Stimulated activated naive B cell treated with anti-CD40 and anti-IgM and Interleukin-4, amounts not matched to agents 10 μg/mL and 1 μg/mL and 100 μg/mL, for 72 hours (primary cell): Measurements from ENCODE around the gene KRT17.
"Not testable (repeated sequence)": the region's sequence is repeated elsewhere in the genome, so short reads cannot be mapped to it uniquely, and the experiment has no call there.

ENCODE experiments used
- ATAC-seq, 2 donors: fragments of 150-1000 bp; cut with Tn5 transposase; replicated peaks; 2 replicates each; pipeline ENCODE4 v1.10.0; 2021; ENCODE audit warnings: moderate library complexity in 1 of 2
- DNase-seq: peaks from one replicate; pipeline ENCODE4 v3.0.0; 2021
- H3K27ac Mint-ChIP-seq: one replicate; pipeline ENCODE4 v1.8.0; 2022; ENCODE audit warnings: mild to moderate bottlenecking, mixed read lengths
- H3K27me3 Mint-ChIP-seq, 2 donors: one replicate each; pipeline ENCODE4 v1.8.0; 2022; ENCODE audit warnings: mixed read lengths in 2 of 2
- H3K36me3 Mint-ChIP-seq, 2 donors: one replicate each; pipeline ENCODE4 v1.8.0; 2022; ENCODE audit warnings: mixed read lengths in 2 of 2, mild to moderate bottlenecking in 1 of 2
- H3K4me1 Mint-ChIP-seq, 2 donors: one replicate each; pipeline ENCODE4 v1.8.0; 2022; ENCODE audit warnings: mixed read lengths in 2 of 2, mild to moderate bottlenecking in 1 of 2
- H3K4me3 Mint-ChIP-seq, 2 donors: one replicate each; pipeline ENCODE4 v1.8.0; 2022; ENCODE audit warnings: mild to moderate bottlenecking in 2 of 2, mixed read lengths in 2 of 2, moderate library complexity in 1 of 2
- H3K9me3 Mint-ChIP-seq, 2 donors: one replicate each; pipeline ENCODE4 v1.8.0; 2022; ENCODE audit warnings: mixed read lengths in 2 of 2, mild to moderate bottlenecking in 1 of 2

KRT17 gene

GRCh38 chr17:41648411-41649195 is 24.2 kb upstream of the KRT17 start:
- Mint-ChIP-seq H3K27me3 (peaks cover 0 to 5% of the 10 kb centered on the region in 2 donors), H3K9me3 (no peaks in the 10 kb centered on the region), H3K27ac (peak overlapping the region; percentile 56), H3K4me3 (peak overlapping the region; percentile 77 to 80), H3K4me1 (peaks cover 10 to 11% of the 10 kb centered on the region in 2 donors), H3K36me3 (no peaks in the 10 kb centered on the region)
- DNase-seq: peak; percentile 74
- peak; percentile 93 to 94 for ATAC-seq

GRCh38 chr17:41647940-41648410 is 23.6 kb upstream of the KRT17 start:
- H3K27ac Mint-ChIP-seq: no peak overlapping the region
- ATAC-seq (peak; percentile 77 to 79), DNase-seq (peak; percentile 79)
- no peaks in the 10 kb centered on the region for H3K9me3 Mint-ChIP-seq
- H3K4me3 Mint-ChIP-seq: peak overlapping the region; percentile 77 to 80
- no peaks in the 10 kb centered on the region for H3K36me3 Mint-ChIP-seq
- peaks cover 10 to 11% of the 10 kb centered on the region in 2 donors for H3K4me1 Mint-ChIP-seq
- peaks cover 0 to 5% of the 10 kb centered on the region in 2 donors for H3K27me3 Mint-ChIP-seq

GRCh38 chr17:41647038-41647813 is 22.9 kb upstream of the KRT17 start:
- H3K4me3 Mint-ChIP-seq: no peak overlapping the region

GRCh38 chr17:41642252-41643156 is 18.1 kb upstream of the KRT17 start:
- DNase-seq (no peak), ATAC-seq (no peak)
- H3K9me3 Mint-ChIP-seq: no peaks in the 10 kb centered on the region
- H3K36me3 Mint-ChIP-seq: no peaks in the 10 kb centered on the region
- no peak overlapping the region for H3K27ac Mint-ChIP-seq
- H3K4me3 Mint-ChIP-seq: no peak overlapping the region
- H3K27me3 Mint-ChIP-seq: peaks cover 14 to 19% of the 10 kb centered on the region in 2 donors
- no peaks in the 10 kb centered on the region for H3K4me1 Mint-ChIP-seq

More at GRCh38 chr17:41647038-41647813, 22.9 kb upstream of the KRT17 start:
- Mint-ChIP-seq H3K4me1 (peaks cover 10 to 11% of the 10 kb centered on the region in 2 donors), H3K27ac (no peak overlapping the region), H3K9me3 (no peaks in the 10 kb centered on the region), H3K36me3 (no peaks in the 10 kb centered on the region), H3K27me3 (peaks cover 0 to 5% of the 10 kb centered on the region in 2 donors)
- no peak for ATAC-seq
- no peak for DNase-seq

- H3K4me1 Mint-ChIP-seq, ATAC-seq, H3K36me3 Mint-ChIP-seq, H3K9me3 Mint-ChIP-seq, H3K27ac Mint-ChIP-seq, DNase-seq, H3K4me3 Mint-ChIP-seq: not testable (repeated sequence)
- peaks cover 14 to 19% of the 10 kb centered on the region in 2 donors for H3K27me3 Mint-ChIP-seq
These were observed 16.2 kb upstream of the KRT17 start for GRCh38 chr17:41640596-41640995.

- peaks cover 14 to 19% of the 10 kb centered on the region in 2 donors for H3K27me3 Mint-ChIP-seq
- no peak overlapping the region for H3K4me3 Mint-ChIP-seq
- H3K36me3 Mint-ChIP-seq: no peaks in the 10 kb centered on the region
- DNase-seq (no peak), ATAC-seq (no peak)
- no peaks in the 10 kb centered on the region for H3K4me1 Mint-ChIP-seq
- H3K27ac Mint-ChIP-seq: no peak overlapping the region
- no peaks in the 10 kb centered on the region for H3K9me3 Mint-ChIP-seq
These were observed 15.4 kb upstream of the KRT17 start for GRCh38 chr17:41639492-41640473.

GRCh38 chr17:41638941-41639340 is 14.6 kb upstream of the KRT17 start:
- Mint-ChIP-seq H3K9me3 (no peaks in the 10 kb centered on the region), H3K27ac (no peak overlapping the region), H3K4me3 (no peak overlapping the region), H3K27me3 (peaks cover 14 to 19% of the 10 kb centered on the region in 2 donors), H3K36me3 (no peaks in the 10 kb centered on the region), H3K4me1 (no peaks in the 10 kb centered on the region)
- ATAC-seq (no peak), DNase-seq (no peak)

- no peak for ATAC-seq
- Mint-ChIP-seq H3K27ac (no peak overlapping the region), H3K4me3 (no peak overlapping the region), H3K36me3 (no peaks in the 10 kb centered on the region), H3K9me3 (no peaks in the 10 kb centered on the region), H3K27me3 (peaks cover 14 to 19% of the 10 kb centered on the region in 2 donors), H3K4me1 (no peaks in the 10 kb centered on the region)
- DNase-seq: no peak
These were observed 13.8 kb upstream of the KRT17 start for GRCh38 chr17:41638194-41638593.

GRCh38 chr17:41636652-41637051 is 12.3 kb upstream of the KRT17 start:
- Mint-ChIP-seq H3K27me3 (peaks cover 14 to 19% of the 10 kb centered on the region in 2 donors), H3K4me1 (no peaks in the 10 kb centered on the region), H3K9me3 (no peaks in the 10 kb centered on the region), H3K36me3 (no peaks in the 10 kb centered on the region), H3K27ac (no peak overlapping the region), H3K4me3 (no peak overlapping the region)
- ATAC-seq (no peak), DNase-seq (no peak)

- Mint-ChIP-seq H3K4me3 (no peak overlapping the region), H3K4me1 (no peaks in the 10 kb centered on the region), H3K9me3 (no peaks in the 10 kb centered on the region), H3K27ac (no peak overlapping the region), H3K27me3 (peaks cover 14 to 19% of the 10 kb centered on the region in 2 donors), H3K36me3 (no peaks in the 10 kb centered on the region)
- DNase-seq (no peak), ATAC-seq (no peak)
These were observed 11.0 kb upstream of the KRT17 start for GRCh38 chr17:41635121-41636097.

GRCh38 chr17:41634639-41635038 is 10.3 kb upstream of the KRT17 start:
- Mint-ChIP-seq H3K9me3 (no peaks in the 10 kb centered on the region), H3K27ac (no peak overlapping the region), H3K4me3 (no peak overlapping the region), H3K36me3 (no peaks in the 10 kb centered on the region), H3K4me1 (no peaks in the 10 kb centered on the region), H3K27me3 (peaks cover 12 to 15% of the 10 kb centered on the region in 2 donors)
- ATAC-seq: no peak
- DNase-seq: no peak

GRCh38 chr17:41633556-41634199 is 9.3 kb upstream of the KRT17 start:
- no peak for DNase-seq
- Mint-ChIP-seq H3K27me3 (peaks cover 4 to 6% of the 10 kb centered on the region in 2 donors), H3K36me3 (no peaks in the 10 kb centered on the region), H3K4me3 (no peak overlapping the region), H3K27ac (no peak overlapping the region), H3K4me1 (no peaks in the 10 kb centered on the region), H3K9me3 (no peaks in the 10 kb centered on the region)
- ATAC-seq: peak; percentile 46 to 69
